ENCODE data around the gene GLIS1.

DNA sequence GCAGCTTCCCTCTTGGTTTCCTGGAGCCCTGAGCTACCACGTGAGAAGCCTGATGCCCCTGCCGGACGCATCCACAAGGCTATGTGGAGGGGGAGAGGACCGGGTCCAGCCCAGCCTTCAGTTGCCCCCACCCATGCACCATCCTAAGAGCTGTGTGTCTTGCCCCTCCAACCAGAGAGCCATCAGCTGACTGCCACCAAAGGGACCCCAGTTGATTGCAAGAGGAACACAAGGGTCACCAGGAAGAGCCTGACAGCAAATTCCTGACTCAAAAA lies 81.5 kb downstream of the GLIS1 start:
- TF ChIP-seq, protein P1, sequence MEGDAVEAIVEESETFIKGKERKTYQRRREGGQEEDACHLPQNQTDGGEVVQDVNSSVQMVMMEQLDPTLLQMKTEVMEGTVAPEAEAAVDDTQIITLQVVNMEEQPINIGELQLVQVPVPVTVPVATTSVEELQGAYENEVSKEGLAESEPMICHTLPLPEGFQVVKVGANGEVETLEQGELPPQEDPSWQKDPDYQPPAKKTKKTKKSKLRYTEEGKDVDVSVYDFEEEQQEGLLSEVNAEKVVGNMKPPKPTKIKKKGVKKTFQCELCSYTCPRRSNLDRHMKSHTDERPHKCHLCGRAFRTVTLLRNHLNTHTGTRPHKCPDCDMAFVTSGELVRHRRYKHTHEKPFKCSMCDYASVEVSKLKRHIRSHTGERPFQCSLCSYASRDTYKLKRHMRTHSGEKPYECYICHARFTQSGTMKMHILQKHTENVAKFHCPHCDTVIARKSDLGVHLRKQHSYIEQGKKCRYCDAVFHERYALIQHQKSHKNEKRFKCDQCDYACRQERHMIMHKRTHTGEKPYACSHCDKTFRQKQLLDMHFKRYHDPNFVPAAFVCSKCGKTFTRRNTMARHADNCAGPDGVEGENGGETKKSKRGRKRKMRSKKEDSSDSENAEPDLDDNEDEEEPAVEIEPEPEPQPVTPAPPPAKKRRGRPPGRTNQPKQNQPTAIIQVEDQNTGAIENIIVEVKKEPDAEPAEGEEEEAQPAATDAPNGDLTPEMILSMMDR (IDR thresholded peaks at IDR 0.05; ENCODE audit: low read depth, low read length, poor library complexity, severe bottlenecking) = no peak
- no peak for TF ChIP-seq EZH2phosphoT487 (IDR thresholded peaks at IDR 0.05; ENCODE audit: borderline replicate concordance, low read length)

All from DOHH2 (cell line).